GM18909 (cell line): ENCODE results near the gene LEUTX.

Source experiments
- ATAC-seq: cut with Tn5 transposase; IDR thresholded peaks from one replicate; pipeline ENCODE4 v1.9.1; 2021; ENCODE audit warnings: mild to moderate bottlenecking; ENCODE audit not compliant: unreplicated experiment, poor library complexity

Gene LEUTX

DNA sequence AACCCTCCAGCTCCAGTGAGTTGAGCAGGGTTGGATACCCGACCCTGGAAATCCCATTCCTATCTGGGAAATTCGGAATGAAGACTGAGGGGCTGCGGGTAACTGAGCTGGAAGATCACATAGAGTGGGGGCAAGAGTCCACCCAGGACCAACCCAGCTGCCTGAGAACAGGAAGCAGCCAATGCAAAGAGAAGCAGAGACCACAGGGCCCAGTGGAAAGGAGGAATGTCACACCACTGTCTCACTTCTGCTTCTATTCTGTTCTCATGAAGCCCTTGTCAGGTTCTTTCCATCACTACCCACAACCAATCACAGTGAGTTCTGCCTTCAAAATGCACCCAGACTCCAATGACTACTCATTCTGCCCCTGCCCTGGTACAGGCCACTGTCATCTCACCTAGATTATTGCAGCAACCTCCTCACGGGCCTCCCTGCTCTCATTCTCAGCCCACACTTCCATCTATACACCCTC lies 40.0 kb downstream of the LEUTX start:
- peak; percentile 66 for ATAC-seq

DNA sequence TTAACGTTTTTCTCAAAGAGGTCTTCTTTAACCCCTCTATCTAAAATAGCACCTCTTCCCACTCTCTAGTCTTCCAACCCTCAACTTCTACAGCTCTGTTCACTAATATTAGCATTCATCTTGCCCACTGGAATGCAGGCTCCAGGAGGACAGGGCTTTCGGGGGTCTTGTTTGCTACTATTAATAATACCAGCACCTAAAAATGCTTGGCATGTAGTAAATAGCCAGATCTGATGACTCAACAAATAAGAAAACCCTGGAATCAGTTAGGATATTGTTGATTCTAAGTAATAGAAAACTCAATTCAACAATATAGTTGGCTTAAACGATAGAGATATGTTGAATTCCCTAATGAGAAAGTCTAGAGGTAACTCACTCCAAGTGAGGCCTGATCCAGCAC lies 41.1 kb downstream of the LEUTX start:
- no peak for ATAC-seq

DNA sequence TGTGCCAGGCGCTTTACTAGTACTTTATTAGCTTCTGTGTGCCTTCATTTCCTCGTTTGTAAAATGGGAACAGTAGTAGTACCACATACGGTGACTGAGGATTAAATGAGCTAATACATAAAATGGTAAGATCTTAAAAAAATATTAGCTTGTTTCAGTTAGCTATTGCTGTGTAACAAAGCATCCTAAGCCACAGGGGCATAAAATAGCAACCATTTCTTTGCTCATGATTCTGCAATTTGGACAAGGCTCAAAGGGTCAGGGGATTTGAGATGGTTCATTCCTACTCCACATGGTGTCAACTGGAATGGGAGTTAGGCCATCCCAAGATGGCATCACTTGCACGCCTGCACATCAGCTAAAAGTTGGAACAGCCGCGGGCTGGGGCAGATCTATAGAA lies 42.0 kb downstream of the LEUTX start:
- ATAC-seq = no peak

DNA sequence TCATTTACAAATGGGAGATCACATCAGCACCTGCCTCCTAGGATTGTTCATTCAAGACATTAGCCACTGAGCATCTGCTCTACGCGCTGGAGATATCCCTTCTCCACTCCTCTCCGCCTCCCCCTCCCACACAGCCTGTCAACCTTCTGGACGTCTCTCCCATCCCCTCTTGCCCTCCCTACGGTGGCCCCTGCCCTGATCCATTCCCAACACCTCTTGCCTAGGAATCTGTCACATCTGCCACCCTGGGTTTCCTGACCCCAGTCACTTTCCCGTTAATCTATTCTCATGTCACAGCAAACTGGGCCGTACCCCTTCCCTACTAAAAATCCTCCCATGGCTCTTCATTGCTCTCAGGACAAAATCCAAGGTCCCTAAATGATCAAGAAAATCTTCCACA lies 45.0 kb downstream of the LEUTX start:
- ATAC-seq = no peak

- ATAC-seq = peak; percentile 85
Measured at GRCh38 chr19:39824143-39825092, 45.8 kb downstream of the LEUTX start.

- no peak for ATAC-seq
Measured at GRCh38 chr19:39825093-39825463, 46.4 kb downstream of the LEUTX start.

GRCh38 chr19:39825531-39826076 lies 47.0 kb downstream of the LEUTX start:
- ATAC-seq = no peak

GRCh38 chr19:39826311-39826945 lies 47.8 kb downstream of the LEUTX start:
- no peak for ATAC-seq

- ATAC-seq = no peak
Measured at GRCh38 chr19:39827216-39827615, 48.6 kb downstream of the LEUTX start.

GRCh38 chr19:39828015-39828653 lies 49.5 kb downstream of the LEUTX start:
- ATAC-seq = no peak

GRCh38 chr19:39828654-39829032 lies 50.0 kb downstream of the LEUTX start:
- no peak for ATAC-seq

DNA sequence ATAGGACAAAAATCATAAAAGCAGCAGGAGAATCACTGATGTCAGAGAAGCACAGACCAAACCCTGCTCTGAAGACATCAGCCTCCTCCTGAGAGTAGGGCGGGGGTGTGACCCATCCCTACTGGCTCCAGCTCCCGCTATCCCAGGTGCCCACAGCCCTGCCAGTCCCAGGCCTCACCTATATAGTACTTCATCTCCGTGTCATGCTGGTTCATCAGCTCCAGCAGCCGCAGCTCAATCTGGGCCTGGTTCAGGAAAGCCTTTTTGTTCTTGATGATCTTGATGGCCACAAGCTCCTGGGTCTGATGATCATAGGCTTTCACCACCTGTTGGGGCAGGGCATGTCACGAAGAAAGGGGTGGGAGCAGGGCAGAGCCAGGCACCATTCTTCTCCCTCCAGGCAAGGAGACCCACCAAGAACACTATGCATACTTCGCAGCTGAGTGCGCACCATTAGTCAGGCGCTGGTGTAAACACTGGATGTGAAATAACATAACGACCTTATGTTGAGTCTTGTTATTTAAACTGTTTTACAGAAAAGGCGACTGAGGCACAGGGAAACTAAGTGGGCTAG lies 51.1 kb downstream of the LEUTX start:
- no peak for ATAC-seq

DNA sequence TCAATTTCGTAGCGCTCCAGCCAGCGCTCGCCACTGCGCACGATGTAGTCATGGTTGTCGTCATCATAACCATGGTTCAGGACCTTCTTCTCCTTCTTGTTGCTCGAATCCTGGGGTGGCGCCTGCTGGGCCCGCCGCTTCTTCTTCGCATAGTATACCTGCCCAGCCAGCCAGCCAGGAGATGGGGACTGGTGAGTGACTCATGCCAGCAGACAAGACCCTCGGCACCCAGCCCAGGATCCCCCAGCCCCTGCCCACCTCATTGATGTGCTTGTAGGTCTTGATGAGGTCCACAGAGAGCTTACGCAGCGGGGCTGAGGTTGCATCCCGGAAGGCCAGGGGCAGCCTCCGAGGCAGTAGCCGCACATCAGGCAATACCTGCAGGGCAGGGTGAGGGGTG lies 51.8 kb downstream of the LEUTX start:
- ATAC-seq = no peak

DNA sequence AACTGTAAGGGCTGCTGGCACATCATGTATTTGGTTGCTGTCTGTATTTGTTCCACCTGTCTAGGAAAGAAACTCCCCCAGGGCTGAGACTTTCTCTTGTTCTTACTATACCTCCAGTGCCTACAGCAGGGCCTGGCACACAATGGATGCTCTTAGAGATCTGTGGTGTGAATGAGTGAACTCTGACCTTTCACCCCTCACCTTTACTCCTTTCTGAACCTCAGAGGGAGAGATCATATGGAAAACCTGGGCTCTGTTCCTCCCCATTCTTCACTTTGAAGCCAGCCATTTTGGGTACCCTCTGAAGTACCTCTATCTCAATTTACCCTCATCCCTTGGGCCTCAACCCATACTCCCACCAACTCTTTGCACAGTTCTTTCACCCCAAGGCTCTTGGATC lies 52.2 kb downstream of the LEUTX start:
- ATAC-seq = no peak

DNA sequence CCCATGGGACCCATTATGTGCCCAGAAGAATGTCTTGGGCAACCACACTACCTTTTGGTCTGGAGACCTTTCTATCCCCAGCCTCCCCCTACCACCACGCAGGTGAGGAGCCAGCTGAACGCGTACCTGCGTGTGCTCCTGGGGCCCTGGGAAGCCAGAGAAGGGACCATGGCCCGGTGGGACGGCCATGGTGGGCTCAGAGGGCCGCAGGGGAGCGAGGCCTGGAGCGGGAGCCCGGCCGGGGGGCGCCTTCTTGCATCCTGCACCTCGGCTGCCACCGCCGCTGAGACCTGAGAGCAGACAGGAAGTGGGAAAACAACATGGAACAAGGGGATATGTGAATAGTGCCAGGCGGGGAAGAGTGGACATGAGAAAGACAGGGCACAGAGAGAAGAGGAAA lies 53.0 kb downstream of the LEUTX start:
- no peak for ATAC-seq

DNA sequence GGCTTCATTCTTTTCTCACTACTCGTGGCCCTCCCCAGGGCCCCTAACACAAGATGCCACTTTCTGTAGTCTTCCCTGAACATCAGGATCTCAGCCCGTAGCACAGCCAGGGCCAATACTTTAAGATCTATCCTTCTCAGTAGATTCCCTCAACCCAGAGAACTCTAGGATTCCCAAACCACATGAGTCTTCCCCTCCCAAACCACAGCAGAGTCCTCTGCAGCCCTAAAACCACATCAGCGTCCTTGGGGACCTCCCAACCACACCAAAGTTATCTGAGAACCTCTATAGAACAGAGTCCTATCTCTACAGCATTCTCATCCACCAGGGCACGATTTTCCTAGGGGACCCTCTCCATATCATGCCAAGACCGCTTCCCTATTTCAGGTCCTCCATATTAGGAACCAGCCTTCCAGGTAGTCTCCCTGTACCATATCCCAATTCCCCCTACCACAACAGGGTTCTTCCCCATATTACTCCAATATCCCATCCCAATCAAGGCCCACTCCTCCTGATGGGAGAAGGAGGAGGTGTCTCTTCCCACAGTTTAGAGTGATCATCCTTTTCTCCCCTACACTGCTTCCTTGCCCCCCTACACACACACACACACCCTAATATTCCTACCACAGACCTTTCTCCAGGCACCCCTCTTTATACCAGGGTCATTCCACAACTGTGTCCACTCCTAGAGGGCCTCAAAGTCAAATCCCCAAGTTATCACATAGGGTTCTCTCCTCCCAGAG lies 53.9 kb downstream of the LEUTX start:
- no peak for ATAC-seq

- ATAC-seq = no peak
Measured at GRCh38 chr19:39833160-39833463, 54.5 kb downstream of the LEUTX start.

DNA sequence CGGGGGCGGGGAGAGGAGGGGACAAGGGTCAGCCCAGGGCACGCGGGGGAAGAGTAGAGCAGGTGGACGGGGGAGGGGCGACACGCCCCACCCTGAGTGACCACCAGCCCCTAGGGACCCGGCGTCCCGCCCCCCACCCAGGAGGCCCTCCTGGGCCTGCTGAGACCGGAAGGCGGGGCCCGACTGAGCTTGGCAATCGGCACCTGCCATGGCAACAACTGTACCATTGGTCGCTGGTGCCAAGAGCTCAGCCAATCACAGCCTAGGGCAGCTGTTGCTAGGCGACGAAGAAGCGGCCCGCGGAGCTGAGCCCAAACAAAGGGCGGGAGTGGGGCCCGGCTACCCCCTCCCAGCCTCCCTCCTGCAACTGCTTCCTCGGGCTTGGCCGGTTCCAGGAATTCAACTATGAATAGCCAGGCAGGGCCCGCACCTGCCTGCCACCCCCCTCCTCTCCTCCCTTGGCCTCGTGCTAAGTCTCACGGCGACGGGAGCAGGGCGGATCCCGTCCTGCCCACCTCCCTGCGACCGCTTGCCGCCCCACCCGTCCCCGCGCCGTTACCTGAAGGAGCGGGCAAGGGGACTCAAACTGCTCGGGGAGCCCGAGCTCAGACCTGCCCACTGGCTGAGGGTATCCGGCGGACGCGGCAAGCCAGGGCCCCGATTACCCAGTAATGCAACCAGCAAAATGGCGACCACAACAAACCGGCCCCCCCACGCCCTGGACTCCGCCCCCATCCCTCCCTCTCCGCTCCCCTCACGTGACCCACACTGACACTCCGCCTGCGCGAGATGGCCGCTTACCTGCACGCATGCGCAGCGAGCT lies 55.0 kb downstream of the LEUTX start, which contains the start of gene DYRK1B:
Gene DYRK1B, minus strand, starts transcription at position 699 of the 823 bp plus-strand sequence. CDS start 2,295 bp downstream, outside the sequence.
- ATAC-seq = peak; percentile 84

DNA sequence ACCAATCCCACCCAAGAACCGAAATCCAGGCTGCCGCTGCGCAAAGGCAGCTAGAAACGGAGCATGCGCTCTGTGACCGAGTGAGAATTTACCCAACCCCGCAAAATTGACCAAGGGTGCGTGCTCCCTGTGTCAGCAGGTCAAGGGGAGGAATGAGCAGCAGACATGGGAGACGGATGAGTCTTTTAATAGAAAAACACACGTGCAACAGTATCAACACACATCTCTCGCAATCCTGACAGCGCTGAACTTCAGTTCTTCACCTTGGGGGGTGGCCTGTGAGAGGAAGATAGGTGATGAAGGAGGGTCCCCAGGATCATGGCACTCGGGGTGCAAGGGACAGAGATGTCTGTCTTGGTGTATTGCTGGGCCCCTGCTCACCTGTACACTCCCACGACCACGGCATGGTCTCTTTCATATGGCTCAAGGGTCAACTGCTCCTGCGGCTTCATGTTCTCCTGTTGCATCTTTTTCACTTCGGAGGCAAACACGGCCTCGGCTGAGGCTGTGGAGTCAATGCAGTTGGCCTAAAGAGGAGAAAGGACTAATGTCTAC lies 55.7 kb downstream of the LEUTX start:
- ATAC-seq = no peak
